Left lung (tissue), 10 donors: ENCODE measurements around the gene NBAS. TPM values are rescaled to one million over a fixed set of nuclear protein-coding genes. Genes with fewer than 3 reads are reported as not detected.

Source experiments
- ATAC-seq: fragments of 200-7000 bp; cut with Tn5 transposase; one replicate; pipeline ENCODE4 v1.9.1; 2020; ENCODE audit warnings: moderate library complexity
- DNase-seq, 4 donors: peaks; one replicate each; pipeline ENCODE4 v3.0.0-alpha.2; 2013 to 2020
- H3K27ac ChIP-seq, 2 donors: fragments of 200-600 bp; sonication (generic) in 1 of 2; one replicate each; pipeline versions ENCODE4 v1.5.0 to v1.8.0; 2020 to 2021
- H3K27me3 ChIP-seq, 2 donors: fragments of 200-600 bp; sonication (generic) in 1 of 2; one replicate each; pipeline versions ENCODE4 v1.5.0 to v1.8.0; 2020 to 2021
- H3K36me3 ChIP-seq, 2 donors: fragments of 200-600 bp; sonication (generic) in 1 of 2; one replicate each; pipeline versions ENCODE4 v1.5.0 to v1.8.0; 2020 to 2021
- H3K4me1 ChIP-seq, 2 donors: fragments of 200-600 bp; one replicate each; pipeline ENCODE4 v1.8.0; 2021
- H3K4me3 ChIP-seq, 2 donors: fragments of 200-600 bp; sonication (generic) in 1 of 2; one replicate each; pipeline versions ENCODE4 v1.5.0 to v1.8.0; 2020 to 2021; ENCODE audit warnings: mild to moderate bottlenecking in 1 of 2
- H3K9me3 ChIP-seq, 2 donors: fragments of 200-600 bp; sonication (generic) in 1 of 2; one replicate each; pipeline versions ENCODE4 v1.5.0 to v1.8.0; 2020 to 2021
- CTCF ChIP-seq, 2 donors: fragments of 200-600 bp; sonication (generic) in 1 of 2; IDR thresholded peaks; one replicate each; pipeline versions ENCODE4 v1.5.0 to v1.8.0; 2021; ENCODE audit warnings: antibody characterized with exemption in 2 of 2
- intact Hi-C, 2 donors: fragments of 100-400 bp; cut with DNase I; formaldehyde crosslinking; loops; one replicate each; pipeline versions ENCODE4 v1.11.2 to v1.14.2; 2022
- polyA plus RNA-seq, 6 donors: library from polyadenylated mRNA; unstranded; fragments of 120-200 nt; gene quantifications; one replicate each; pipeline ENCODE4 v1.2.1, GENCODE V29; 2013; ENCODE audit not compliant: insufficient read length in 6 of 6
- total RNA-seq, 2 donors: library from RNA; stranded (reverse); fragmentation: NEBNext Ultra II Directional; extraction: Animal tissue kit (Norgen Biotek cat#: 25700); gene quantifications; one replicate each; pipeline ENCODE4 v1.2.1, GENCODE V29; 2021
- donor health status: DM: no; HTN: yes; CAD: no.
- donor health status: DM: no; HTN: no; CAD: no.

The NBAS gene
- total and polyA plus RNA-seq, 8 donors, result 36.6 to 57.4 (median 46.3) TPM

- ATAC-seq (no peak), DNase-seq (no peak)
- Histone ChIP-seq H3K36me3 (no peaks in the 10 kb centered on the region), H3K4me3 (no peak overlapping the region), H3K4me1 (peaks cover 0 to under 1% of the 10 kb centered on the region in 2 donors), H3K27me3 (no peaks in the 10 kb centered on the region), H3K9me3 (no peaks in the 10 kb centered on the region), H3K27ac (no peak overlapping the region)
- intact Hi-C loops, result no loop called here
- no peak for TF ChIP-seq CTCF (IDR thresholded peaks at IDR 0.05)
These were observed 4.3 kb upstream of the NBAS start for GRCh38 chr2:15565392-15565791.

- H3K9me3 ChIP-seq, result no peaks in the 10 kb centered on the region
- peaks cover 9 to 19% of the 10 kb centered on the region in 2 donors for H3K4me1 ChIP-seq
- intact Hi-C loops, result no loop called here
- no peaks in the 10 kb centered on the region for H3K27me3 ChIP-seq
- H3K36me3 ChIP-seq, result no peaks in the 10 kb centered on the region
- peak in 1 of 4 donors; percentile 37 for DNase-seq
- ATAC-seq, result no peak
- TF ChIP-seq CTCF (IDR thresholded peaks at IDR 0.05), result no peak
- H3K4me3 ChIP-seq, result no peak overlapping the region
- H3K27ac ChIP-seq, result no peak overlapping the region
These were observed 2.3 kb upstream of the NBAS start for GRCh38 chr2:15563227-15564100.

- ATAC-seq (no peak), DNase-seq (no peak)
- peak overlapping the region in 1 of 2 donors; percentile 75 for H3K4me3 ChIP-seq
- no peak for TF ChIP-seq CTCF (IDR thresholded peaks at IDR 0.05)
- H3K36me3 ChIP-seq, result no peaks in the 10 kb centered on the region
- intact Hi-C loops, result no loop called here
- H3K4me1 ChIP-seq, result peaks cover 9 to 20% of the 10 kb centered on the region in 2 donors
- H3K27me3 ChIP-seq, result no peaks in the 10 kb centered on the region
- no peaks in the 10 kb centered on the region for H3K9me3 ChIP-seq
- peak overlapping the region in 1 of 2 donors; percentile 83 for H3K27ac ChIP-seq
These were observed 1.4 kb upstream of the NBAS start for GRCh38 chr2:15562354-15563031.

- ATAC-seq (peak; percentile 72), DNase-seq (peak in 2 of 4 donors; percentile 53 to 58)
- no peaks in the 10 kb centered on the region for H3K9me3 ChIP-seq
- peak overlapping the region; percentile 80 to 83 for H3K27ac ChIP-seq
- no peaks in the 10 kb centered on the region for H3K36me3 ChIP-seq
- intact Hi-C loops, result no loop called here
- H3K27me3 ChIP-seq, result no peaks in the 10 kb centered on the region
- no peak for TF ChIP-seq CTCF (IDR thresholded peaks at IDR 0.05)
- H3K4me1 ChIP-seq, result peaks cover 9 to 20% of the 10 kb centered on the region in 2 donors
- H3K4me3 ChIP-seq, result peak overlapping the region; percentile 62 to 75
These were observed 625 bp upstream of the NBAS start for GRCh38 chr2:15561574-15562344.
